B cell (primary cell): Measurements from ENCODE around the gene C14orf39. TPM values are rescaled to one million over a fixed set of nuclear protein-coding genes. Genes with fewer than 3 reads are reported as not detected.

Experiments used
- ATAC-seq: fragments of 200-7000 bp; cut with Tn5 transposase; one replicate; pipeline ENCODE4 v1.10.0; 2021; ENCODE audit warnings: low read depth, mild to moderate bottlenecking, moderate number of reproducible peaks, moderate library complexity
- CTCF ChIA-PET: fragments of 350-600 bp; sonication (Branson Sonifier 250); formaldehyde crosslinking; loops from one replicate; lab custom pipeline; 2021; ENCODE audit warnings: antibody characterized with exemption, inconsistent platforms; lab: Charles Lee
- POLR2A ChIA-PET: fragments of 350-600 bp; sonication (Branson Sonifier 250); formaldehyde crosslinking; loops from one replicate; lab custom pipeline; 2021; ENCODE audit warnings: antibody characterized with exemption; lab: Charles Lee
- DNase-seq: peaks from one replicate; pipeline ENCODE4 v3.0.0; 2013
- H2AFZ ChIP-seq: 2 replicates; pipeline ENCODE4 v1.6.1; 2012; ENCODE audit warnings: mild to moderate bottlenecking, low read depth, low read length; ENCODE audit not compliant: insufficient read depth, poor library complexity, severe bottlenecking
- H3K27ac ChIP-seq, 2 donors: 1 replicate in 1 of 2; 2 replicates in 1 of 2; pipeline ENCODE4 v1.5.1; 2012 to 2013; ENCODE audit warnings: low read length in 2 of 2, mild to moderate bottlenecking in 2 of 2, moderate library complexity in 1 of 2
- H3K27me3 ChIP-seq, 4 experiments: fragments of 200-600 bp in 1 of 4; sonication (generic) in 1 of 4; replicated peaks in 1 of 4; 1 replicate in 2 of 4; 2 replicates in 2 of 4; pipeline versions ENCODE4 v1.6.1 to v1.7.0; 2013 to 2016; ENCODE audit warnings: low read length in 3 of 4, mild to moderate bottlenecking in 2 of 4, mixed read lengths in 1 of 4, moderate library complexity in 1 of 4; ENCODE audit not compliant: insufficient read depth in 4 of 4, control insufficient read depth in 3 of 4; ENCODE audit errors: control extremely low read depth in 1 of 4
- H3K36me3 ChIP-seq, 2 experiments: replicated peaks in 1 of 2; 1 replicate in 1 of 2; 2 replicates in 1 of 2; pipeline versions ENCODE4 v1.6.1 to v1.7.1; 2013; ENCODE audit warnings: low read length in 1 of 2; ENCODE audit not compliant: insufficient read depth in 2 of 2, control insufficient read depth in 1 of 2; ENCODE audit errors: control extremely low read depth in 1 of 2, extremely low read depth in 1 of 2
- H3K4me1 ChIP-seq, 2 donors: fragments of 200-600 bp in 1 of 2; sonication (generic) in 1 of 2; 1 replicate in 1 of 2; 2 replicates in 1 of 2; pipeline versions ENCODE4 v1.5.1 to v1.6.1; 2013 to 2017; ENCODE audit warnings: low read length in 2 of 2; ENCODE audit not compliant: control insufficient read depth in 2 of 2, insufficient read depth in 2 of 2
- H3K4me2 ChIP-seq: replicated peaks from 2 replicates; pipeline ENCODE3; 2012; ENCODE audit warnings: mild to moderate bottlenecking, low read depth, low read length; ENCODE audit not compliant: poor library complexity, severe bottlenecking
- H3K4me3 ChIP-seq, 5 experiments: fragments of 200-600 bp in 1 of 5; sonication (generic) in 1 of 5; 1 replicate in 3 of 5; 2 replicates in 2 of 5; pipeline versions ENCODE4 v1.5.1 to v1.7.0; 2011 to 2016; ENCODE audit warnings: low read length in 4 of 5, mild to moderate bottlenecking in 4 of 5, low read depth in 2 of 5, control low read depth in 1 of 5, moderate library complexity in 1 of 5; ENCODE audit not compliant: insufficient read depth in 1 of 5; ENCODE audit errors: control extremely low read depth in 1 of 5, extremely low read depth in 1 of 5
- H3K79me2 ChIP-seq: fragments of 200-600 bp; sonication (generic); one replicate; pipeline ENCODE4 v1.6.0; 2016; ENCODE audit warnings: low read length; ENCODE audit not compliant: control insufficient read depth, insufficient read depth
- H3K9ac ChIP-seq: fragments of 200-600 bp; sonication (generic); 2 replicates; pipeline ENCODE4 v1.6.1; 2017; ENCODE audit warnings: mild to moderate bottlenecking, low read length, moderate library complexity
- H3K9me3 ChIP-seq, 3 donors: one replicate each; pipeline versions ENCODE4 v1.6.1 to v1.7.1; 2013; ENCODE audit warnings: low read length in 2 of 3; ENCODE audit not compliant: control insufficient read depth in 2 of 3, insufficient read depth in 1 of 3; ENCODE audit errors: control extremely low read depth in 1 of 3
- H4K20me1 ChIP-seq: 2 replicates; pipeline ENCODE4 v1.6.0; 2012; ENCODE audit warnings: mild to moderate bottlenecking, low read length; ENCODE audit not compliant: insufficient read depth, control insufficient read depth, poor library complexity, severe bottlenecking
- H3K27ac Mint-ChIP-seq: one replicate; pipeline ENCODE4 v1.8.0; 2021; ENCODE audit warnings: mixed read lengths
- H3K27me3 Mint-ChIP-seq: one replicate; pipeline ENCODE4 v1.8.0; 2021; ENCODE audit warnings: mixed read lengths
- H3K4me1 Mint-ChIP-seq: one replicate; pipeline ENCODE4 v1.8.0; 2021; ENCODE audit warnings: mixed read lengths
- H3K4me3 Mint-ChIP-seq: one replicate; pipeline ENCODE4 v1.8.0; 2021; ENCODE audit warnings: mixed read lengths
- H3K9me3 Mint-ChIP-seq: one replicate; pipeline ENCODE4 v1.8.0; 2022; ENCODE audit warnings: mixed read lengths; ENCODE audit not compliant: insufficient read depth
- CTCF ChIP-seq: fragments of 200-600 bp; IDR thresholded peaks from one replicate; pipeline ENCODE4 v1.8.0; 2022; ENCODE audit warnings: antibody characterized with exemption, mild to moderate bottlenecking
- EZH2 ChIP-seq: IDR thresholded peaks from 2 replicates; pipeline ENCODE4 v1.6.1; 2012; ENCODE audit warnings: borderline replicate concordance, low read depth, mild to moderate bottlenecking, moderate library complexity, low read length; ENCODE audit not compliant: insufficient read depth, poor library complexity, severe bottlenecking
- WGBS: methylation state at CpG from one replicate; pipeline ENCODE4 v1.1.5; 2013; ENCODE audit warnings: missing lambda C conversion rate; ENCODE audit not compliant: insufficient coverage; 5-methylcytosine and 5-hydroxymethylcytosine counted together
- intact Hi-C: fragments of 100-400 bp; cut with micrococcal nuclease; formaldehyde crosslinking; loops from one replicate; pipeline ENCODE4 v1.10.0; 2022
- polyA plus RNA-seq: library from polyadenylated mRNA; depleted of rRNA; stranded (reverse); fragments of >200 nt; gene quantifications from 2 replicates; pipeline ENCODE4 v1.2.3, GENCODE V29; 2012
- total RNA-seq, 2 donors: library from RNA; stranded (reverse); fragments of 120-200 nt in 1 of 2; gene quantifications; 1 replicate in 1 of 2; 2 replicates in 1 of 2; pipeline versions ENCODE4 v1.2.3 to v1.2.4, GENCODE V29; 2013 to 2022

Gene C14orf39
- total and polyA plus RNA-seq, 2 donors (not counting 1 experiment from before 2014, with no cell fraction given), result not detected

DNA sequence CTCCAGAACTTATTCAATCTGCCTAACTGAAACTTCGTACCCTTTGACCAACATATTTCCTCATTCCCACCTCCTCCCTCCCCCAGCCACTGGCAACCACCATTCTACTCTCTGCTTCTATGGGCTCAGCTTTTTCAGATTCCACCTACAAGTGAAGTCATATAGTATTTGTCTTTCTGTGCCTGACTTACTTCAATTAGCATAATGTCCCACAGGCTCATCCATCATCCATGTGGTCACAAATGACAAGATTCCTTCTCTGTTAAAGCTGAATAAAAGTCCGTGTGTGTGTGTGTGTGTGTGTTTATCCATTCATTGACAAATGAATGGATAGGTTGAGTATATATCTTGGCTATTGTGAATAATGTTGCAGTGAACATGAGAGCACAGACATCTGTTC is 1.3 kb upstream of the C14orf39 start:
- Histone ChIP-seq H3K9me3 (peaks cover 0 to 12% (median 2%) of the 10 kb centered on the region in 3 donors), H3K27me3 (peaks cover 0 to 41% (median 18%) of the 10 kb centered on the region in 4 experiments), H4K20me1 (no peaks in the 10 kb centered on the region), H3K79me2 (no peaks in the 10 kb centered on the region), H3K4me3 (no peak overlapping the region), H3K27ac (no peak overlapping the region), H3K4me1 (peaks cover 12 to 15% of the 10 kb centered on the region in 2 donors), H3K36me3 (no peaks in the 10 kb centered on the region), H2AFZ (no peak overlapping the region), H3K4me2 (no peak overlapping the region), H3K9ac (no peak overlapping the region)
- ATAC-seq (no peak), DNase-seq (no peak)
- intact Hi-C loops, result no loop called here
- 10% methylated on average over 2 of the region's 2 CpGs for WGBS
- POLR2A ChIA-PET, result no interaction called here
- no peak overlapping the region for H3K27ac Mint-ChIP-seq
- H3K4me3 Mint-ChIP-seq, result no peak overlapping the region
- CTCF ChIA-PET, result no interaction called here
- H3K27me3 Mint-ChIP-seq, result peaks cover 26% of the 10 kb centered on the region
- TF ChIP-seq CTCF (no peak), EZH2 (no peak)
- H3K9me3 Mint-ChIP-seq, result no peaks in the 10 kb centered on the region
- peaks cover 5% of the 10 kb centered on the region for H3K4me1 Mint-ChIP-seq

GRCh38 chr14:60485057-60485597 is 736 bp downstream of the C14orf39 start:
- H3K27ac Mint-ChIP-seq, result no peak overlapping the region
- DNase-seq (peak; percentile 4), ATAC-seq (no peak)
- peak overlapping the region; percentile 59 for H3K4me2 ChIP-seq
- H3K79me2 ChIP-seq, result no peaks in the 10 kb centered on the region
- peak overlapping the region; percentile 21 for H3K4me3 Mint-ChIP-seq
- H3K4me1 ChIP-seq, result peaks cover 12 to 15% of the 10 kb centered on the region in 2 donors
- TF ChIP-seq EZH2 (no peak), CTCF (no peak)
- no peaks in the 10 kb centered on the region for H4K20me1 ChIP-seq
- 9% methylated on average over 22 of the region's 25 CpGs for WGBS
- peaks cover 5% of the 10 kb centered on the region for H3K4me1 Mint-ChIP-seq
- peaks cover 4% of the 10 kb centered on the region for H3K9me3 Mint-ChIP-seq
- H3K4me3 ChIP-seq, result peak overlapping the region in 1 of 5 experiments; percentile 15
- H3K9ac ChIP-seq, result peak overlapping the region; percentile 34
- peaks cover 2 to 15% (median 4%) of the 10 kb centered on the region in 3 donors for H3K9me3 ChIP-seq
- peaks cover 0 to 41% (median 18%) of the 10 kb centered on the region in 4 experiments for H3K27me3 ChIP-seq
- ChIA-PET CTCF (no interaction called here), POLR2A (no interaction called here)
- intact Hi-C loops, result no loop called here
- no peaks in the 10 kb centered on the region for H3K36me3 ChIP-seq
- H3K27ac ChIP-seq, result no peak overlapping the region
- peaks cover 19% of the 10 kb centered on the region for H3K27me3 Mint-ChIP-seq
- peak overlapping the region; percentile 47 for H2AFZ ChIP-seq
